Activated gamma-delta T cell (primary cell): ENCODE data around the gene DLGAP5.
A peak's percentile ranks its signal among the peaks of the same experiment; 100 is the strongest.

Experiments used
- DNase-seq: peaks from one replicate; lab custom pipeline; 2025; lab: John Stamatoyannopoulos, UW
- total RNA-seq, 2 donors: gene quantifications; one replicate each; lab custom pipeline; 2026; lab: John Stamatoyannopoulos, UW

Gene DLGAP5
- 0.41 to 3.6 reads per million in 2 donors for total RNA-seq

GRCh38 chr14:55191203-55192053 lies at the start of gene DLGAP5:
DLGAP5 (minus strand) TSS chr14:55191585; CDS start chr14:55189179, 2,406 bp downstream.
- peak; percentile 59 for DNase-seq

GRCh38 chr14:55240526-55241178 lies 49.3 kb upstream of the DLGAP5 start:
- no peak for DNase-seq

GRCh38 chr14:55239320-55239719 lies 47.9 kb upstream of the DLGAP5 start:
- DNase-seq: no peak

GRCh38 chr14:55238019-55238680 lies 46.8 kb upstream of the DLGAP5 start:
- DNase-seq: no peak

- DNase-seq: no peak
Observed at GRCh38 chr14:55233591-55233990, 42.2 kb upstream of the DLGAP5 start.

GRCh38 chr14:55228261-55228660 lies 36.9 kb upstream of the DLGAP5 start:
- DNase-seq: no peak

- no peak for DNase-seq
Observed at GRCh38 chr14:55223364-55223763, 32.0 kb upstream of the DLGAP5 start.

- no peak for DNase-seq
Observed at GRCh38 chr14:55221968-55222367, 30.6 kb upstream of the DLGAP5 start.

- DNase-seq: no peak
Observed at GRCh38 chr14:55221186-55221585, 29.8 kb upstream of the DLGAP5 start.

GRCh38 chr14:55220230-55220629 lies 28.8 kb upstream of the DLGAP5 start:
- no peak for DNase-seq

- DNase-seq: no peak
Observed at GRCh38 chr14:55212634-55213033, 21.2 kb upstream of the DLGAP5 start.

- DNase-seq: no peak
Observed at GRCh38 chr14:55207832-55208231, 16.4 kb upstream of the DLGAP5 start.

GRCh38 chr14:55206175-55206693 lies 14.8 kb upstream of the DLGAP5 start:
- no peak for DNase-seq

- no peak for DNase-seq
Observed at GRCh38 chr14:55201219-55202101, 10.1 kb upstream of the DLGAP5 start.

- no peak for DNase-seq
Observed at GRCh38 chr14:55200651-55201050, 9.3 kb upstream of the DLGAP5 start.

- DNase-seq: no peak
Observed at GRCh38 chr14:55198749-55199148, 7.4 kb upstream of the DLGAP5 start.

GRCh38 chr14:55194656-55195355 lies 3.4 kb upstream of the DLGAP5 start:
- DNase-seq: no peak

- no peak for DNase-seq
Observed at GRCh38 chr14:55192054-55192621, 753 bp upstream of the DLGAP5 start.

GRCh38 chr14:55190906-55191202 lies 531 bp downstream of the DLGAP5 start:
- DNase-seq: no peak

- no peak for DNase-seq
Observed at GRCh38 chr14:55188686-55189295, 2.6 kb downstream of the DLGAP5 start.
